Stimulated activated CD4-positive, alpha-beta T cell treated with anti-CD3 and anti-CD28 coated beads, Interleukin-15, amount 100 ng/mL, for 48 hours (primary cell): Measurements from ENCODE around the gene GPR65.
"Not testable (repeated sequence)": the region's sequence is repeated elsewhere in the genome, so short reads cannot be mapped to it uniquely, and the experiment has no call there.

Source experiments
- DNase-seq, 2 donors: peaks; one replicate each; pipeline ENCODE4 v3.0.0-alpha.2; 2020; ENCODE audit warnings: low read depth in 2 of 2

The GPR65 gene

DNA sequence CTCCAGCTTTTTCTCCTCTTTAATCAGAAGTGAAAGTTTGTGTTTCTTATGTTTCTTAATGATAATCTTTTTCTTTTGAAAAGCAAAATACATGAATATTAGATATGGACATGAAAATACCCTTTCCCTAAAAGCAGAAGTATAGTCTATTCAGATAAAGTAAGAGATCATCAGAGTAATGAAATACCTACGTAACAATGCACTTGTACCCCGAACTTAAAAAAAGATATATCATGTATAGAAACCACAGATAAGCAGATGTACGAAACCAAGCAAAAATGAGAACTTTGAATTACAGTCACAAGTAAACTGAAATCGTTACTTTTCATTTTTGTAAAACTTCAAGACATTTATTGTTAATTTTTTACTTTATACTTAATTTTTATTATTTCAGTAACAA, 1.5 kb upstream of the GPR65 start:
- DNase-seq, result no peak

DNA sequence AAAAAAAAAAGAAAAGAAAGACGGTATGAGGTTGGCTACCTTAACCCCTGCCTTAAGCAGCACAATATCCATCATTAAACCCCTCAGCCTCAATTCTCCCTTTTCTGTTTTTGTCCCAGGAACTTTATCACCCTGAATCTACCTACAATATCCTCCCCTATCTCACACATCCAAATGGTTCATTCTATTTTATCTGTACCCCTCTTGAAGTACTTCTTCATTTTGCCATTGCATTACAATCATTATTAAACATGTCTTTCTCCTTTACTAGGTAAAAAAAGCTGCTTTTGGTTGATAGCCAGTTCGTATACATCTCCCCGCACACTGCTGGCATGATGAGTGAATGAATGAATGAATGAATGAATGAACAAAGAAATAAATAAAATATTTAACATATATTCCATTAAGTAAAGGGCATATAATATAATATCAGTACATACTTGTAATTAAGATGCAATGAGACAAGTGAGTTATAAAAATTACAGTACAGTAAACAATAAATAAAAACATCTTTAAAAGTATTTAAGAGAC, 364 bp upstream of the GPR65 start:
- DNase-seq, result no peak

DNA sequence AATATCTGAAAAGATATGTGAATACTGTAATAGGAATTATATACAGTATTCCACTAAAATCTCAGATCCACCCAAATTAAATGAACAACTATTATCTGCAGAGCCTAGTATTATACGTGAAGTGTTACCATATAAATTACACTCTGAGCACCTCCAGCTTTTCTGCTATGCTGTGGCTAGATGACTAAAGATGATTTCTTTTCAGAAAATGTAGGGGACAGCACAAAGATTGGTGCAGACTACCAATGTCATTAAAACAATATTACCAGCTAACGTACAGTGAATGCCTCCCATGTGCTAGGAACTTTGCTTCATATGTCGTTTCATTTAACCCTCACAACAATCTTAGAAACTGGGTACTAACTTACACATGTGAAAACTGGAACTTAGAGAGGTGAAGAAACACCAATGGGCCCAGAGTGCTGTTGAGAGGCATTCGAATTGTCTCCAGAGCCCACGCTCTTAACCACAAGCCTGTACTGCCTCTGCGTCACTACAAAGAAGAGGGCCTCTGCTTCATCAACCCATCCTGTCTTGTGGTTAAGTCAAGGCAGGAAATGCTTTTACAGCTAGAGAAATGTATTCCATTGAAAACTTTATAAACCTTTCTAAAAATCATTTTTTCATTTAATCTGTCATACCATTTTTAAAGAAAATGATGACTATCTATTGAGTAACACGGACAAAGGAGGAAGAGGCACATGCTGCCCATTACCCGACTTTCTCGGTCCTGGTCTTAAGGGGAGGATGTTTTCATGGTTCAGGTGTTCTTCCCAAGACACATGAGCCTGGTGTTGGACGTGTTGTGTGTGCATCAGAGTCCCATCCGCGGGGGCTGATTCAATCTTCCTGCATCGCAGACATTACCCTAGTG, 1.3 kb downstream of the GPR65 start:
- peak; percentile 51 to 60 for DNase-seq

DNA sequence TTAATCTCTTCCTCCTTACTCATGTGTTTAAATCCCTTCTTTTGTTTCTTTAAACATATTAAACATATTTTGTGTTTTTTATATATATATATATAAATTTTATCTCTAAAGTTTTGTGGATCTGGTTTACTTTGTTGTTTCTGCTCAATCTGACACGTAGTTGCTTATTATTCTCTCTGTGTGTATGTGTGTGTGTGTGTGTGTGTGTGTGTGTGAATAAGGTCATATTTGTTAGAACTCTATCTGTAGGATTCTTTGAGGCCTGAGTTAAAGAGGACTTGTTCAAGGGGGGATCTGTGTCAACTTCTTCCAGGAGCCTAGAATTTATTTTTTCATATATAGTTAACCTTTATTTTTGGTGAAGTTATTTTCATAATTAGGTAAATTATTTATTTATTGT, 2.7 kb downstream of the GPR65 start:
- DNase-seq, result no peak

DNA sequence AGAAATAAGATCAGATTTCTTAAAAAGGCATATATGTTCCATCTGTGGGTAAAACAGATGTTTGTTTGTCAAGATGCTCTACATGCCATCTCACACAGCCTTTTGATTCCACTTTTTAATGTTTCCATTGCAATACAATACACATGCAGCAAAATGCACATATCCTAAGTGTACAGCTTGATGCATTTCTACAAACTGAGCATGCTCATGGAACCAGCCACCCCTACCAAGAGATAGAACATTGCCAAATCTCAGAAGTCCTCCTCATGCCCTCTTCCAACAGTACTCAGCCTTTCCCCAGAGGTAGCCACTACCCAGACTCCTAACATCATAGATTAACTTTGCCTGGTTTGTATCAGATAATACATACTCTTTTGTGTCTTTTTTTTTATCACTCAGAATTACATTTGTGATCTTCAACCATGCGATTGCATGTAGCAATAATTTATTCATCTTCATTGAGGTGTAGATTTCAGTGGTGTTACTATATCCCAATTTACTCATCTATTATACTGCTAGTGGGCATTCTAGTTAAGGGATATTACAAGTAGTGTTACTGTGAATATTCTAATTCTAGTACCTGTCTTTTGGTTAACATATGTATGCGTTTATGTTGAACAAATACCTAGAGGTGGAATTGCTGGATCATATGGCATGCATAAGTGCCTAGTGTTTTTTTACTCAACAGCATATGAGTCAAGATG, 3.3 kb downstream of the GPR65 start:
- DNase-seq, result no peak

DNA sequence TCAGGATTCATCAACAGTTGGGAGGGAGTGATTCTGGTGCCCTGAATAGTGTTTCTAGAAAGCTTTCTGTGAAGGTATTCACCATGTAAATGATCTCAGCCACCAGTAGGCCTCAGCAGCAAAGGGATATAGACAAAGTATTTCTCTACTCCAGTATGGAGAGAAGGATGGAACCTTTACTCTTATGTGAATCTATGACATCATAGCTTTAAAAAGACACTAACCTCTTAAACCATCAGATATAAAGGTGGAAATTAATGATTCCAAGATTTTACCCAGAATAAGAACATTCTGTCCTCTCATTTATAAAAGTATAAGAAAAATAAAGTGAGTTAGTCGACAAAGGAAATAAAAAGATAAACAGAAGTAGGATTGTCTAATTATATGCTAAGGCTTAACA, 4.6 kb downstream of the GPR65 start:
- DNase-seq, result no peak

DNA sequence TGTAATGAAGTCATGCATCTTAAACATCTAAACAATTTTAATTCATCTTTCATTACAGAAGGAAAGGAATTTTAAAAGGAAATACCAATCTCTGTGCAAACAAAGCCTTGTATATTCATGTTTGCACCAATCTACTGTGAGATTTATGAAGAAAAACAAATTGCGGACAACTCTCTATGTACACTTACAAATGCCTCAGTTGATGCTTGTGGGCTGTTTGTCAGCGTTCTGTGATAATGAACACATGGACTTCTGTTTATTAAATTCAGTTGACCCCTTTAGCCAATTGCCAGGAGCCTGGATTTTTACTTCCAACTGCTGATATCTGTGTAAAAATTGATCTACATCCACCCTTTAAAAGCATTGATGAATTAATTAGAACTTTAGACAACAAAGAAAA, 5.4 kb downstream of the GPR65 start:
- no peak for DNase-seq

DNA sequence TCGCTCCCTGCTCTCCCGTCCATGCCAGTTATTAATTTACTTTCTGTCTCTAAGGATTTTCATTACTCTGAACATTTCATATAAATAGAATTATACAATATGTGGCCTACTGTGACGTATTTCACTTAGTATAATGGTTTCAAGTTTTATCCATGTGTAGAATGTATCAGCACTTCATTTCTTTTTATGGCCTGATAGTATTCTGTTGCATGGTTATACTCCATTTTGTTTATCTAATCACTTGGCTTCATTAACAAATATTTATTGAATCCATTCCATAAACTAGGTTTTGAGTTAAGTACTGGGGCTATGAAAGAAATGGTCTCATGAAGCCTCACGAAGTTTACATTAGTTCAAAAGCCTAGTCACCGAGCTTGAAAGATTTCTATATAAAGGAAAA, 7.6 kb downstream of the GPR65 start:
- DNase-seq, result no peak

DNA sequence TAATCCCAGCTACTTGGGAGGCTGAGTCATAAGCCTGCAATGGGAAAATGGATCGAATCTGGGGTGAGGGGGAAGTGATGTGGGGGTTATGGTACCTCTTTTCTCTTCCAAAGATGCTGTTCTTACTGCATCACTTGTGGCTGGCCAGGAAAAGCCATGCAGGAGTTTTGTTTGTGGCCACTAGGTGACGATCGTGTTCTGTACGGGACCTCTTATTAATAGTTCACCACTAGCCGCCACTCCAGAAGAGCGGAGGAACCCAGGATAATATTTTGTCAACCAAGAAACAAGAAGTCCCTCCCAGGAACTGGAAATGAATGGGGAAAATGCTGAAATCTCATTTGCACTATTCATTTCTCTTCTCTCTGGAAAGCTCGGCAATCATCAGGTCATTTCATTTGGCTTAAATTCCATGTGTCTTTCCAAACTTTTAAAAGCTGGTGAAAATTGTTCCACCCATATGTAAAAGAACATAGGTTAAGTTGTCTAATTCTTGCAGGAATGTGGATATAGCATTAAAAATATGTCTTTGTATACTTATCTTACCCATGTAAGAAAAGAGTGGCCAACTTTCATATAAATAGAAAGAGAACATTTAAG, 8.9 kb downstream of the GPR65 start:
- no peak for DNase-seq

DNA sequence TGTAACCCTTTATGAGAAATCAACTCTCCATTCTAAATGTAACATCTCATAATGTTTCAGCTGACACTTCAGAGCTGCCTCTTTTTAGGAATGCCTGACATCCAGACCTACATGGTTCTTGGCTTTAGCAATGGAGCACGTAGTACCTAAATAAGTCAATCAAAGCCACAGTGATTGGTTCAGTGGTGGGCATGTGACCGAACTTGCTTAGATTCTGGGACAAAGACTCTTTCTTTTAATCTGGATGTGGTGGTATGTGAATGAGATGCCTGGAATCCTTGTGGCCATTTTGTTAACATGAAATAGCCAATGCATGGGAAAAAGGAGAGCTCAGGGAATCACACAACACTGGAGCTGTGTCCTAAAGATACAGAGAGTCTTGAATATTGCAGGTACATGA, 11.8 kb downstream of the GPR65 start:
- no peak for DNase-seq

DNA sequence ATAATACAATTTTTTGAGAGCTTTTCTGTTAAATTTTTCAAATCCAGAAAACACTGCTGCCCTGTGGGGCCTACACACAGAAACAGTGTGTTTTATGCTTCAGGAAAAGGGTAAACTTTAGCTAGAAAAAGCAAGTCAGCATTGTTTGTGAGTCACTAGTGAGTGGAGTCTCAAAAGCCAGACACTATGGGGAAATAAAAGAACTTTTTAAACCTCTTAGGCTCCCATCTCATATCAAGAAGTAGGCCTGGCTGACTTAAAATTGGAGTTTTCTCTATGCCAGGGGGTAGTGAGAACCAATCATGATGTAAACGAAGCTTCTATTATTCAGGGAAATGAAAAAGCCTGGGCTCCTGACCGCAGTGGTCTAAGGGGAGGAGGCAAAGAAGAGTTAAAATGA, 12.6 kb downstream of the GPR65 start:
- DNase-seq, result no peak

DNA sequence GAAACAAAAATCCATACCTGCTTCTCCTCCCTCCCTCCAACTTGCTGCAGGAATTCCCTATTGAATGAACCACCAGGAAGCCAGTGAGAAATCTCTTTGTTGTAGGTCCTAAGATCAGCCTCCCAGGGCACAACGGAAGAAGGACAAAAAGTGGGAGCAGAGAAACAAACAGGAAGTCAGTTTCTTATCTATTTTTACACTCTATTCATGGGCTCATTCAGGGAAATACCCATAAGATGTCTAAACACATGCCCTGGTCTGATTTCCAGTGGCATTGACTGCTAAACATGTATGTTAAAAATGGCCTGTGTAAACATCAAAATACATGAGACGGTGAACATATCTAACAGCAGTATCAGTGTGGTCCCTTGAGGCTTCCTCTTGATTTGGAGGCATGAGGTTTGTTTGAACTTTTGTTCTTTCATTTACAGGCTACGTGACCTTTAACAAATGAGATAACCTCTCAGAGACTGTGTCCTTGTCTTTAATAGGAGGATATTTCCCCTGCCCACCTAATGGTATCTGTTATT, 18.8 kb downstream of the GPR65 start:
- DNase-seq, result no peak

DNA sequence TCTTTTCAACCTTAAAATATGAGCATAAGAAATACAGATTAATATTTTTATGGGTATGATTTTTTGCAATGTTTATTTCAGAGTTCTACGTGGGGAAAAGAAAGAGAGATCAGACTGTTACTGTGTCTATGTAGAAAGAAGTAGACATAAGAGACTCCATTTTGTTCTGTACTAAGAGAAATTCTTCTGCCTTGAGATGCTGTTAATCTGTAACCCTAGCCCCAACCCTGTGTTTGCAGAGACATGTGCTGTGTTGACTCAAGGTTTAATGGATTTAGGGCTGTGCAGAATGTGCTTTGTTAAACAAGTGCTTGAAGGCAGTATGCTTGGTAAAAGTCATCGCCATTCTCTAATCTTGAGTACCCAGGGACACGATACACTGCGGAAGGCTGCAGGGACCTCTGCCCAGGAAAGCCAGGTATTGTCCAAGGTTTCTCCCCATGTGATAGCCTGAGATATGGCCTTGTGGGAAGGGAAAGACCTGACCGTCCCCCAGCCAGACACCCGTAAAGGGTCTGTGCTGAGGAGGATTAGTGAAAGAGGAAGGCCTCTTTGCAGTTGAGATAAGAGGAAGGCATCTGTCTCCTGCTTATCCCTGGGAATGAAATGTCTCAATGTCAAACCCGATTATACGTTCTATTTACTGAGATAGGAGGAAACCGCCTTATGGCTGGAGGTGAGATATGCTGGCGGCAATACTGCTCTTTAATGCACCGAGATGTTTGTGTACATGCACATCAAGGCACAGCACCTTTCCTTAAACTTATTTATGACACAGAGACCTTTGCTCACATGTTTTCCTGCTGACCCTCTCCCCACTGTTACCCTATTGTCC, 19.5 kb downstream of the GPR65 start:
- DNase-seq, result not testable (repeated sequence)

DNA sequence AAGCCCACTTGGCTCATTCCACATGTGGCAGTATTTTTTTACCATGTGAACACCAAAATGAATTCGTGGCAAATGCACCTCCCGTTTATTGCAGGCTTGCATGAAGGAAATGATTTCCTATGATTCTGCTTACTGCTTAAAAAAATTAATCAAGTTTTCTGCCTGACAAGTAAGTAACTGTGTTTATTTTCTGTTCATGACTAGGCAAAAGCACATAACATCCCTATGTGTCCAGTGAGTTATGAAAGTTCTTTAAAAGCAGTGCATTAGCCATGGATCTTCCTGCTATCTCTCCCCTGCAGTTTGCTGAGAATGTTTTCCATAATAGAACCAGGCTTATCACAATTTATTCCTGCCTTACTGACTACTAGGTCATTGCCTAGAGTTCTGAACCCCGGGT, 20.4 kb downstream of the GPR65 start:
- DNase-seq, result no peak

DNA sequence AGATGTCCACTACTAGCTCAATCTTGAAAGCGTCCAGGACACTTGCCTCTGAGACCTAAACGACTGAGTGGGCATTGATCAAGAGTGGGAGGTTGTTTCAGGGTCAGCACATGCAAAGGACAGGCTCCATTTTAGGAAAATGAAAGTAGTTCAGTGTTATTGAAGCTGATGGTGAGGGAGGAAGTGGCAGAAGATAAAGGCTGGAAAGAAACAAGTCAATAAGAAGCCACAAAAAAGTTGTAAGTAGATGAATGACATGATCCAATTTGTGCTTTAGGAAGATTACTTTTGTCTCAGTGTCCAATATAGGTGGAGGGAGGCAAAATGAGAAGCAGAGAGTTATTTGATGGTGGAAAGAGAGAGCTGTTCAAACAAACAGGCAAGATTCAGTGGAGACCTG, 22.0 kb downstream of the GPR65 start:
- no peak for DNase-seq

DNA sequence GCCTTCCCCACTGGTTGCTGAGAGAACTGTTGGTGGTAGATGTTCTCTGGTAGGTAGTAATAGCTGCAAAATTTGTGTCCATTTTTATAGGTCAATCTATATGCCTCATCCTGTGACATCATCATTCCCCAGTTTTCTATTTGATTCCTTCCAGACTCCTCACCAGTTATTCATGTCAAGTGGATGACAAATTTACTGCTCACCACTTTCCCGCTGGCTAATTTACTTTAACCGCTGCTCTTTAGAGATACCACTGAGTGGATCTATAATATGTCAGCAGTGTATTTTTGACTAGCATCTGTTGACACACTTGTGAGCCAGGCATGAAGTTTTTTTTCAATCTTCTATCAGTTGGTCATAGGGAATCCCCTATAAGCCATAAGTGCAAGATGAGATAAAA, 24.6 kb downstream of the GPR65 start:
- no peak for DNase-seq

DNA sequence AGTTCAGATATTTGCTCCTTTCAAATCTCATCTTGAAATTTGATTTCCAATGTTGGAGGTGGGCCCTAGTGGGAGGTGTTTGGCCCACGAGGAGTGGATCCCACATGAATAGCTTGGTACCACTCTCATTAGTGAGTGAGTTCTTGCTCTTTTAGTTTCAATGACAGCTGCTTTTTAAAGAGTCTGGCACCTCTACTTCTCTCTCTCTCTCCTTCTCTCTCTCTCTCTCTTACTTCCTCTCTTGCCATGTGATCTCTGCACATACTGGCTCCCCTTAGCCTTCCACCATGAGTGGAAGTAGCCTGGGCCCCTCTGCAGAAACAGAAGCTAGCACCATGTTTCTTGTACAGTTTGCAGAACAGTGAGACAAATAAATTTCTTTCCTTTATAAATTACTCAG, 25.1 kb downstream of the GPR65 start:
- no peak for DNase-seq

DNA sequence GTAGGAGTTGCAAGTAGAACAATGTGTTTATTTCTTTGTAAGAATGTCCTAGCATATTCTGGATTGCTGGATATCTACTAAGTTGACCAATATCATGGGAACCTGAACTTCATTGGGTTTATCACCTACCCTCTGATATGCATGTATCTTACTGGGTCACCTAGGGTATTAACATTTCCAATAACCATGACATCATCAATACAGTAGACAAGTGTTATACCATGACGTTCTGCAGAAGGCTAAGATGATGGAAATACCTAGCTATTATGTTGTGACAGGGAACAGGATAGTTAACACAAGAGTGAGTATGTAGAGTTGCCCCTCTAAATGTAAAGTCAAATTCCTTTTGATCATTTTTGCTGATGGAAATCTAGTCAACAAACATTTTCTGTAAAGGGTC, 26.0 kb downstream of the GPR65 start:
- no peak for DNase-seq

DNA sequence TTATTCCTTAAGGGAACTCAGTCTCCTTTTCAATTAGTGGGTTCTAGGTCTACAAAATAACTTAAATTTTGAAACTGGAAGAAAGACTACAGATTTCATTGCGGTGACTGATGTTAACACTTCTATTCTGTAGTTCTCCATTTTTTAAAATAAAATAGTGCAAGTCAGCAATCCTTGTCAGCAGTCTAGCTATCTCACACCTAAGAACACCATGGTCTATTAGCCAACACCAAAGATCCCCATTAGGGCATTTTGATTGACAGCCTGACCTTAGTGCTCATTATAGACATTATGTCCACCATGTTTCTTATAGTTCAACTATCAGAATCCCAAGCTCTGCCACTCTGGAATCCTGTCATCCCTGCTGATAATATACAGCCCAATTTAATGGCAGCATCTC, 27.4 kb downstream of the GPR65 start:
- no peak for DNase-seq

DNA sequence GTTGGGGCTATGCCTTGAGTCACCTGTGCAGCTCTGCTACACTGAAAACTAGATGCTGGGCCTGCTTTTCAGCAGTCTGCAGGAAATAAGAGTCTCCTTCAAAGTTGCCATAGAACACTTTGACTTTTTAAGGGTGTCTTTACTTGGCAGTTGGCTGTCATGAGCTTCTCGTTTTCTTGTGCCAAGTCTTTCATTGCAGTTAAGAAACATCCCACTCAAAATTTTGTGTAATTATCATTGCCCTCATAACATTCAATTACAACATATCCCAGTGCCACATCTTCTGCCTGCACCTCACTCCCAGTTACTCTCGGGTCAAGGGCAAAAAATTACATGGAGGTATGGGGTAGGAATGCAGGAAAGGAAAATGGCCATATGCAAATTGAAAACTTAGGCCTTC, 29.1 kb downstream of the GPR65 start:
- no peak for DNase-seq

DNA sequence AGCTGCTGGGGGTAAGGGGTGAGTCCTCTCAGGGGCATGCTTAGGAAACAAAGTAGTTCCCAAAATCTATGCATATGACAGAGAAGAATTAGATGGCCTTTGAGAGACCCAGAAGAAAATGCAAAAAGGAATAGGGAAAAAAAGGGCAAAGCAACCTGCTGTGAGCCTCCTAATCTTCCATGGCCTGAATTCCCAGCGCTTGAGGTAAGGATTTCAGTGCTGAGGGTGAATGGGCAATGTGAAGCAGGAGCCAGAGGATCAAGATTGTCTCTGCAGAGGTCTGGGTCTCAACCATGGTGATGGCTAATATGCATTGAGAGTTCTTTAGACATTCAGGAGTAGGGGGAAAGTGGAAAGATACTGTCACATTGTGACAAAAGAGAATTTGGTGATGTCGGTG, 31.5 kb downstream of the GPR65 start:
- DNase-seq, result no peak

DNA sequence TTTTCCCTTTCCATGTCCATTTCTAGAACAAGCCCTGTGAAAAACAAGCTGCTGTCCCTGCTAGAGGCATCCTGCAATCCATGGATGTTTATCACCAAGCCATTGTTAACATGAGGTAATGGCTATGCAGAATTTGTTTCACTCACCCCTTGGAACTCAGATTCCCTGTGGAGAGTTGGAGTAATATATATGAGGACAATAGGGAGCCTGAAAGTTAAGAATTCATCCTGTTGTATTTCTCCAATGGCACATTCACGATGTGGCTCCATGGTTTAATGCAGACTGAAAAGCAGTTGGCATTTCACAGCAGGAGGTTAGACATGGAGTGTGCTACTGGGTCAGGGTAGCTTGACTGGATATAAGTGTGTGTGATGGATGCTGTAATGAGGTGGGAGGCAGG, 32.4 kb downstream of the GPR65 start:
- no peak for DNase-seq
